IMR-90 (cell line): ENCODE data around the gene CARD19.

Source experiments
- CEBPB ChIP-seq: IDR thresholded peaks from 2 replicates; pipeline ENCODE4 v1.6.1; 2012; ENCODE audit warnings: low read depth, low read length, improper control_type of control experiment
- POLR2A ChIP-seq: IDR thresholded peaks from 2 replicates; pipeline ENCODE4 v1.6.1; 2012; ENCODE audit warnings: mild to moderate bottlenecking, low read depth, low read length
- RAD21 ChIP-seq: IDR thresholded peaks from 2 replicates; pipeline ENCODE4 v1.6.1; 2012; ENCODE audit warnings: low read length, improper control_type of control experiment
- RFX5 ChIP-seq: IDR thresholded peaks from 2 replicates; pipeline ENCODE4 v1.8.0; 2012; ENCODE audit warnings: low read depth, mild to moderate bottlenecking, low read length, moderate library complexity
- SMC3 ChIP-seq: fragments of 150-350 bp; IDR thresholded peaks from 2 replicates; pipeline ENCODE4 v1.6.1; 2016; ENCODE audit warnings: low read depth, mild to moderate bottlenecking, antibody characterized with exemption, low read length, moderate library complexity
- TF ChIP-seq, protein P1 (sequence below): conservative IDR thresholded peaks from 2 replicates; pipeline ENCODE4 v1.5.1; 2012; ENCODE audit warnings: mild to moderate bottlenecking, low read depth, low read length, improper control_type of control experiment

DNA sequence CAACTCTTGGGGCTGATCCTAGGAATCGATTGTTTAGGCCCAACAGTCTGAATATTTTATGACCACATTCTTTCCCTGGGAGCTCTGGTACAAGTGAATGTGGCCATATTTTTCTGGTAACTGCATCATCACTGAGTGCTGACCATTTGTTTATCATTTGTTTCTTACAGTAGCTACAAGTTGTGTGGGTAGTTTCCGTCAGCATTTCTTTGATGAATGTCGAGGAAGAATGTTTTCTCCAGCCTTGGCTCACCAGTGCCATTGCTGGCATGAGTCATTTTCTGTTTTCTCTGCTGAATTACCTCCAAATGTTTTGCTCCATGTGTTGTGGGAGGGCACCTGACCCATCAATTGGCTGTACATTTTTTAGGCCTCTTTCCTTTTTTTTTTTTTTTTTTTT lies 14.1 kb upstream of the CARD19 start:
- TF ChIP-seq SMC3 (no peak), POLR2A (no peak), RAD21 (no peak), RFX5 (no peak), CEBPB (no peak)
- TF ChIP-seq, protein P1, sequence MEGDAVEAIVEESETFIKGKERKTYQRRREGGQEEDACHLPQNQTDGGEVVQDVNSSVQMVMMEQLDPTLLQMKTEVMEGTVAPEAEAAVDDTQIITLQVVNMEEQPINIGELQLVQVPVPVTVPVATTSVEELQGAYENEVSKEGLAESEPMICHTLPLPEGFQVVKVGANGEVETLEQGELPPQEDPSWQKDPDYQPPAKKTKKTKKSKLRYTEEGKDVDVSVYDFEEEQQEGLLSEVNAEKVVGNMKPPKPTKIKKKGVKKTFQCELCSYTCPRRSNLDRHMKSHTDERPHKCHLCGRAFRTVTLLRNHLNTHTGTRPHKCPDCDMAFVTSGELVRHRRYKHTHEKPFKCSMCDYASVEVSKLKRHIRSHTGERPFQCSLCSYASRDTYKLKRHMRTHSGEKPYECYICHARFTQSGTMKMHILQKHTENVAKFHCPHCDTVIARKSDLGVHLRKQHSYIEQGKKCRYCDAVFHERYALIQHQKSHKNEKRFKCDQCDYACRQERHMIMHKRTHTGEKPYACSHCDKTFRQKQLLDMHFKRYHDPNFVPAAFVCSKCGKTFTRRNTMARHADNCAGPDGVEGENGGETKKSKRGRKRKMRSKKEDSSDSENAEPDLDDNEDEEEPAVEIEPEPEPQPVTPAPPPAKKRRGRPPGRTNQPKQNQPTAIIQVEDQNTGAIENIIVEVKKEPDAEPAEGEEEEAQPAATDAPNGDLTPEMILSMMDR, result no peak
